GM23248 (cell line): ENCODE data around the gene CHRNA10. TPM values are rescaled to one million over a fixed set of nuclear protein-coding genes. Genes with fewer than 3 reads are reported as not detected.

Experiments
- DNase-seq: peaks from one replicate; pipeline ENCODE4 v3.0.0-alpha.2; 2015
- H2AFZ ChIP-seq: fragments of 200-600 bp; sonication (generic); 2 replicates; pipeline ENCODE4 v1.6.1; 2016; ENCODE audit warnings: antibody characterized with exemption
- H3F3A ChIP-seq: fragments of 200-600 bp; sonication (generic); 2 replicates; pipeline ENCODE4 v1.6.1; 2016; ENCODE audit warnings: mild to moderate bottlenecking, antibody characterized with exemption, mixed run types; ENCODE audit not compliant: insufficient read depth
- H3K27ac ChIP-seq: fragments of 200-600 bp; sonication (generic); 2 replicates; pipeline ENCODE4 v1.5.1; 2016; ENCODE audit warnings: mild to moderate bottlenecking
- H3K27me3 ChIP-seq: fragments of 200-600 bp; sonication (generic); replicated peaks from 2 replicates; pipeline ENCODE4 v1.6.1; 2016; ENCODE audit warnings: mild to moderate bottlenecking; ENCODE audit not compliant: insufficient read depth
- H3K36me3 ChIP-seq: fragments of 200-600 bp; sonication (generic); 2 replicates; pipeline ENCODE4 v1.6.1; 2016; ENCODE audit warnings: low read depth, mild to moderate bottlenecking
- H3K4me1 ChIP-seq: fragments of 200-600 bp; sonication (generic); 2 replicates; pipeline ENCODE4 v1.6.1; 2016; ENCODE audit warnings: mild to moderate bottlenecking; ENCODE audit not compliant: insufficient read depth
- H3K4me2 ChIP-seq: fragments of 200-600 bp; sonication (generic); one replicate; pipeline ENCODE4 v1.6.1; 2016; ENCODE audit warnings: mild to moderate bottlenecking; ENCODE audit not compliant: unreplicated experiment
- H3K4me3 ChIP-seq: fragments of 200-600 bp; sonication (generic); 2 replicates; pipeline ENCODE4 v1.5.1; 2016; ENCODE audit warnings: mild to moderate bottlenecking
- H3K79me2 ChIP-seq: fragments of 200-600 bp; sonication (generic); 2 replicates; pipeline ENCODE4 v1.6.1; 2016; ENCODE audit warnings: mild to moderate bottlenecking; ENCODE audit not compliant: insufficient read depth
- H3K9ac ChIP-seq: fragments of 200-600 bp; sonication (generic); 2 replicates; pipeline ENCODE4 v1.6.1; 2016; ENCODE audit warnings: mild to moderate bottlenecking
- H3K9me2 ChIP-seq: fragments of 200-600 bp; sonication (generic); 2 replicates; pipeline ENCODE4 v1.6.1; 2016; ENCODE audit warnings: mixed run types, mild to moderate bottlenecking, moderate library complexity; ENCODE audit not compliant: insufficient read depth
- H3K9me3 ChIP-seq: fragments of 200-600 bp; sonication (generic); one replicate; pipeline ENCODE4 v1.6.1; 2017; ENCODE audit warnings: low read depth
- H4K20me1 ChIP-seq: fragments of 200-600 bp; sonication (generic); 2 replicates; pipeline ENCODE4 v1.6.0; 2016; ENCODE audit not compliant: insufficient read depth
- EZH2 ChIP-seq: fragments of 200-600 bp; sonication (generic); IDR thresholded peaks from 2 replicates; pipeline ENCODE4 v1.6.1; 2018; ENCODE audit warnings: antibody characterized with exemption, mild to moderate bottlenecking; ENCODE audit not compliant: insufficient read depth, poor library complexity, severe bottlenecking
- EZH2phosphoT487 ChIP-seq: fragments of 200-600 bp; sonication (generic); IDR thresholded peaks from 2 replicates; pipeline ENCODE4 v1.6.1; 2018; ENCODE audit warnings: antibody characterized with exemption, moderate library complexity, mild to moderate bottlenecking, low read depth; ENCODE audit not compliant: insufficient read depth
- WGBS, 2 experiments: methylation state at CpG; one replicate each; pipeline ENCODE4 v1.1.6; 2015 to 2017; ENCODE audit warnings: low lambda C conversion rate in 2 of 2, low coverage in 1 of 2; ENCODE audit errors: missing lambda C conversion rate in 2 of 2; 5-methylcytosine and 5-hydroxymethylcytosine counted together
- in situ Hi-C: fragments of 300-500 bp; cut with MboI; formaldehyde crosslinking; loops from 2 replicates; pipeline ENCODE4 v1.15.0; 2020
- polyA plus RNA-seq: library from polyadenylated mRNA; unstranded; fragments of >200 nt; fragmentation: Nextera tagmentation; extraction: Ambion mirVana; gene quantifications from 2 replicates; pipeline ENCODE4 v1.2.1, GENCODE V29; 2016
- total RNA-seq: library from RNA; depleted of rRNA; stranded (reverse); fragments of >200 nt; shearing (Covaris generic); gene quantifications from 2 replicates; pipeline ENCODE4 v1.2.3, GENCODE V29; 2014

The CHRNA10 gene
- total and polyA plus RNA-seq, 2 experiments from 2014 or later: 0.28 to 0.65 TPM

DNA sequence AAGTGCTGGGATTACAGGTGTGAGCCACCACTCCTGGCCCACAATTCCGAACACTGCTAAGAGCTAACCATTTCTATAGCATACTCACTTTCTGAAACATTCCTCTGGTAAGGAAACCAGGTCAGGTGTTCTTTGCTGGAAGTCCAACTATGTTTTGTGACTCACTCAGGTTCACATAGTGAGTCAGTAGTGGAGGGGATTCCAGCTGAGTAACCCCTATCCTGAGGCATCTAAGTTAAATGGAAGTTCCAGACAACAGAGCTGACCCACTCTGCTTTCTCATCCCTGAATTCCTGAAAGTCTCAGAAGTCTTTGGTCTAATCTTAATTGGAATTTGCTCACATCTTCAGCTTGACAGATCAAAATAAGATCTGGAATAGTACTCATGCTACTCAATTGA is 3.0 kb upstream of the CHRNA10 start:
- no peak for TF ChIP-seq EZH2phosphoT487
- Histone ChIP-seq H4K20me1 (no peaks in the 10 kb centered on the region), H3F3A (peaks cover 5% of the 10 kb centered on the region; the same call in 1 of the 2 replicates), H3K9me2 (no peaks in the 10 kb centered on the region), H3K4me3 (no peak overlapping the region), H3K4me1 (peaks cover 6% of the 10 kb centered on the region), H3K27me3 (no peaks in the 10 kb centered on the region), H3K9me3 (no peaks in the 10 kb centered on the region), H2AFZ (no peak overlapping the region), H3K9ac (no peak overlapping the region), H3K79me2 (no peaks in the 10 kb centered on the region), H3K27ac (peak overlapping the region; percentile 16; the same call in 1 of the 2 replicates), H3K36me3 (peaks cover 53% of the 10 kb centered on the region), H3K4me2 (no peak overlapping the region)
- 94 to 95% methylated on average over 1 of the region's 1 CpG for WGBS, 2 experiments
- DNase-seq: peak; percentile 64
- in situ Hi-C loops: no loop called here

- no peaks in the 10 kb centered on the region for H4K20me1 ChIP-seq
- no peaks in the 10 kb centered on the region for H3K9me2 ChIP-seq
- no peak for DNase-seq
- no peak overlapping the region for H3K4me3 ChIP-seq
- 88 to 94% methylated on average over 5 of the region's 5 CpGs for WGBS, 2 experiments
- H3K4me2 ChIP-seq: no peak overlapping the region
- in situ Hi-C loops: no loop called here
- H3K79me2 ChIP-seq: no peaks in the 10 kb centered on the region
- peaks cover 14% of the 10 kb centered on the region for H3K36me3 ChIP-seq
- TF ChIP-seq EZH2 (no peak), EZH2phosphoT487 (no peak)
- H3K27ac ChIP-seq: no peak overlapping the region
- no peaks in the 10 kb centered on the region for H3K9me3 ChIP-seq
- peaks cover 5% of the 10 kb centered on the region; the same call in 1 of the 2 replicates for H3F3A ChIP-seq
- no peak overlapping the region for H3K9ac ChIP-seq
- H3K27me3 ChIP-seq: no peaks in the 10 kb centered on the region
- no peak overlapping the region for H2AFZ ChIP-seq
- peaks cover 5% of the 10 kb centered on the region for H3K4me1 ChIP-seq
These were observed 1.4 kb downstream of the CHRNA10 start for GRCh38 chr11:3669742-3670183.

DNA sequence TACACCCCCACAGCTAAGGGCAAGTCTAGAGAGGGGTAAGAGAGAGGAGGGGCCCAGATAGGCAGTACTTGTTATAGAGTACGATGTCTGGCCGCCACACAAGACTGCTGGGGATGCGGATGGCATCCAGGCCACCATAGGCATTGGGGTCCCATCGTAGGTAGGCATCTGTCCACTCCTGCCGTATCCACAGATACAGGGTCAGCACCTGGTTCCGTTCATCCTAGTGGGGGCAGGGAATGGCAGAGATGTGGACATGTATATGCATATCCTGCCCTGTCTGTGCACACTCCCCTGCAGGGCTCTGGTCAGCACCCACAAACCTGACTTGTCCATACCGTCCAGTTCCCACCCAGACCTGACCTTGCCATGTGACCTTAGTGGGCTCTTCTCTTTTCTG is 2.1 kb downstream of the CHRNA10 start:
- no peaks in the 10 kb centered on the region for H3K27me3 ChIP-seq
- H3K27ac ChIP-seq: no peak overlapping the region
- peaks cover 9% of the 10 kb centered on the region for H3K36me3 ChIP-seq
- H3K4me2 ChIP-seq: no peak overlapping the region
- H2AFZ ChIP-seq: no peak overlapping the region
- TF ChIP-seq EZH2phosphoT487 (no peak), EZH2 (no peak)
- in situ Hi-C loops: no loop called here
- WGBS, 2 experiments: 93 to 94% methylated on average over 7 of the region's 7 CpGs
- H3K9ac ChIP-seq: no peak overlapping the region
- H3K79me2 ChIP-seq: no peaks in the 10 kb centered on the region
- H3F3A ChIP-seq: no peaks in the 10 kb centered on the region; the same call in 1 of the 2 replicates
- H3K9me3 ChIP-seq: no peaks in the 10 kb centered on the region
- DNase-seq: no peak
- H3K9me2 ChIP-seq: no peaks in the 10 kb centered on the region
- H4K20me1 ChIP-seq: no peaks in the 10 kb centered on the region
- H3K4me3 ChIP-seq: no peak overlapping the region
- H3K4me1 ChIP-seq: no peaks in the 10 kb centered on the region

DNA sequence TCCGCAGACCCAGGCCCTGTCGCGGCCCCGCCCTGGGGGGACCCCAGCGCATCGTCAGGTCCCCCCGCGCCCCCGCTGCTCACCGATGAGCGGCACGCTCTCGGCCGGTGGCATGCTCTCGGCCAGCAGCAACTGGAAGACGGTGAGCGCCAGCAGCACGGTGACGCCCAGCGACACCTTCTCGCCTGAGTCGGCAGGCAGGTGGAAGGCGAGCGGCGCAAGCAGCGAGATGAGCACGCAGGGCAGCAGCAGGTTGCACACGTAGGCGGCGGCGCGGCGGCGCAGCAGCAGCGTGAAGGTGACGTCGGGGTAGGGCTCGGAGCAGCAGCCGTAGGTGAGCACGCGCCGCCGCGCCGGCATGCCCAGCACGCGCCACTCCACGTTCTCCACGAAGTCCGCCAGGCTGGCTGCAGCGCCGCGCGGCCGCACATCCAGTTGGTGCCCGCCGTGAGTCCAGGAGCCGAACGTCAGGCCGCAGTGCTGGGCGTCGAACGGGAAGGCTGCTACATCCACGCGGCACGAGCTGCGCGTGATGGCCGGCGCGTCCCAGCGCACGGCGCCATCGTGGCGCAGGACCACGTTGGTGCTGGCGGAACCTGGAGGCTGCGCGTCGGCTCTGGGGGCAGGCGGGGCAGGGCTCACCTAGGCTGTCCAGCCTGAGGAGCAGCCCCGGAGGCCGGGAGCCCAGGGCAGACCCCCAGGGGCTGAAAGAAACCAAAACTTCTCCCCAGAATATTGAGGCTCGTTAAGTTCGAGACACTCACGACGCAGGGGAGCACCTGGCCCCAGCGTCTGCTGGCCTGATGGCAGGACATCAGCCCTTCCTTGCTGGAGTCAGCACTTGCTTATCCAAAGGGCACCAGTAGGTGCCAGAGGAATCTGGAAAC is 3.8 kb downstream of the CHRNA10 start:
- in situ Hi-C loops: no loop called here
- WGBS, 2 experiments: 96% methylated on average over 73 to 89 of the region's 89 CpGs
- Histone ChIP-seq H2AFZ (no peak overlapping the region), H3K9me3 (no peaks in the 10 kb centered on the region), H3K4me1 (no peaks in the 10 kb centered on the region), H3K27me3 (no peaks in the 10 kb centered on the region), H3K27ac (no peak overlapping the region), H3K79me2 (no peaks in the 10 kb centered on the region), H3K4me2 (no peak overlapping the region), H3K36me3 (no peaks in the 10 kb centered on the region), H3K4me3 (no peak overlapping the region), H3K9ac (no peak overlapping the region), H4K20me1 (no peaks in the 10 kb centered on the region), H3F3A (no peaks in the 10 kb centered on the region), H3K9me2 (no peaks in the 10 kb centered on the region)
- no peak for DNase-seq
- no peak for TF ChIP-seq EZH2
- no peak for TF ChIP-seq EZH2phosphoT487
